HG03108 (cell line): Measurements from ENCODE around the gene NTRK3.
A peak's percentile ranks its signal among the peaks of the same experiment; 100 is the strongest.
"Not testable (repeated sequence)": the region's sequence is repeated elsewhere in the genome, so short reads cannot be mapped to it uniquely, and the experiment has no call there.

Experiments used
- ATAC-seq: cut with Tn5 transposase; IDR thresholded peaks from one replicate; pipeline ENCODE4 v1.9.1; 2021; ENCODE audit warnings: moderate library complexity; ENCODE audit not compliant: unreplicated experiment

The NTRK3 gene

GRCh38 chr15:88080616-88081015 lies 175.9 kb downstream of the NTRK3 start:
- no peak for ATAC-seq

GRCh38 chr15:88077296-88078020 lies 179.1 kb downstream of the NTRK3 start:
- ATAC-seq, result no peak

GRCh38 chr15:88076328-88076727 lies 180.2 kb downstream of the NTRK3 start:
- no peak for ATAC-seq

- no peak for ATAC-seq
Observed at GRCh38 chr15:88075102-88075501, 181.4 kb downstream of the NTRK3 start.

- ATAC-seq, result no peak
Observed at GRCh38 chr15:88074386-88074785, 182.2 kb downstream of the NTRK3 start.

- ATAC-seq, result no peak
Observed at GRCh38 chr15:88073391-88073691, 183.2 kb downstream of the NTRK3 start.

- ATAC-seq, result no peak
Observed at GRCh38 chr15:88072598-88073390, 183.7 kb downstream of the NTRK3 start.

- not testable (repeated sequence) for ATAC-seq
Observed at GRCh38 chr15:88072133-88072532, 184.4 kb downstream of the NTRK3 start.

- no peak for ATAC-seq
Observed at GRCh38 chr15:88071141-88071540, 185.4 kb downstream of the NTRK3 start.

- no peak for ATAC-seq
Observed at GRCh38 chr15:88069561-88069960, 187.0 kb downstream of the NTRK3 start.

GRCh38 chr15:88067331-88067685 lies 189.2 kb downstream of the NTRK3 start:
- ATAC-seq, result no peak

GRCh38 chr15:88066636-88067330 lies 189.8 kb downstream of the NTRK3 start:
- no peak for ATAC-seq

- no peak for ATAC-seq
Observed at GRCh38 chr15:88061452-88061851, 195.1 kb downstream of the NTRK3 start.

- no peak for ATAC-seq
Observed at GRCh38 chr15:88060383-88060782, 196.2 kb downstream of the NTRK3 start.

- no peak for ATAC-seq
Observed at GRCh38 chr15:88057836-88058235, 198.7 kb downstream of the NTRK3 start.

- ATAC-seq, result peak; percentile 64
Observed at GRCh38 chr15:88049506-88049905, 207.0 kb downstream of the NTRK3 start.

- no peak for ATAC-seq
Observed at GRCh38 chr15:88048755-88049154, 207.8 kb downstream of the NTRK3 start.

- ATAC-seq, result no peak
Observed at GRCh38 chr15:88048237-88048636, 208.3 kb downstream of the NTRK3 start.

GRCh38 chr15:88046576-88047129 lies 209.9 kb downstream of the NTRK3 start:
- no peak for ATAC-seq

- no peak for ATAC-seq
Observed at GRCh38 chr15:88043396-88043795, 213.1 kb downstream of the NTRK3 start.

GRCh38 chr15:88042047-88042446 lies 214.5 kb downstream of the NTRK3 start:
- ATAC-seq, result no peak

- no peak for ATAC-seq
Observed at GRCh38 chr15:88040516-88040915, 216.0 kb downstream of the NTRK3 start.
